CMK (cell line): Measurements from ENCODE around the gene OR4D2.

Experiments
- DNase-seq: peaks from one replicate; pipeline ENCODE4 v3.0.0-alpha.2; 2010; ENCODE audit warnings: low read depth

The OR4D2 gene

GRCh38 chr17:58174871-58175270 lies 8.1 kb downstream of the OR4D2 start:
- DNase-seq, result no peak

GRCh38 chr17:58176200-58176599 lies 9.4 kb downstream of the OR4D2 start:
- DNase-seq, result no peak

GRCh38 chr17:58181796-58182195 lies 15.0 kb downstream of the OR4D2 start:
- DNase-seq, result no peak

- no peak for DNase-seq
Observed at GRCh38 chr17:58183514-58183913, 16.7 kb downstream of the OR4D2 start.

GRCh38 chr17:58184308-58184985 lies 17.7 kb downstream of the OR4D2 start:
- no peak for DNase-seq

- no peak for DNase-seq
Observed at GRCh38 chr17:58184986-58185761, 18.4 kb downstream of the OR4D2 start.

- DNase-seq, result no peak
Observed at GRCh38 chr17:58186591-58186990, 19.8 kb downstream of the OR4D2 start.

GRCh38 chr17:58187063-58187462 lies 20.3 kb downstream of the OR4D2 start:
- DNase-seq, result no peak

GRCh38 chr17:58187675-58188074 lies 20.9 kb downstream of the OR4D2 start:
- DNase-seq, result no peak

GRCh38 chr17:58189436-58190146 lies 22.8 kb downstream of the OR4D2 start:
- DNase-seq, result no peak

GRCh38 chr17:58191241-58191896 lies 24.6 kb downstream of the OR4D2 start:
- no peak for DNase-seq

- no peak for DNase-seq
Observed at GRCh38 chr17:58192612-58193011, 25.8 kb downstream of the OR4D2 start, which contains the start of gene EPX. EPX (plus strand) TSS chr17:58192726; CDS start chr17:58192847, 121 bp downstream.

- no peak for DNase-seq
Observed at GRCh38 chr17:58193641-58194255, 27.0 kb downstream of the OR4D2 start.

- DNase-seq, result no peak
Observed at GRCh38 chr17:58195518-58196123, 28.8 kb downstream of the OR4D2 start.

GRCh38 chr17:58196610-58197009 lies 29.8 kb downstream of the OR4D2 start:
- no peak for DNase-seq

- DNase-seq, result peak; percentile 21
Observed at GRCh38 chr17:58200024-58200633, 33.3 kb downstream of the OR4D2 start.

GRCh38 chr17:58202859-58203258 lies 36.1 kb downstream of the OR4D2 start:
- DNase-seq, result no peak

GRCh38 chr17:58204796-58205195 lies 38.0 kb downstream of the OR4D2 start:
- DNase-seq, result no peak

GRCh38 chr17:58205936-58206335 lies 39.2 kb downstream of the OR4D2 start:
- DNase-seq, result no peak

GRCh38 chr17:58207451-58207850 lies 40.7 kb downstream of the OR4D2 start:
- DNase-seq, result no peak

- no peak for DNase-seq
Observed at GRCh38 chr17:58208344-58208743, 41.6 kb downstream of the OR4D2 start.
